Neural cell (in vitro differentiated cells): ENCODE data around the gene CCDC40. TPM values are rescaled to one million over a fixed set of nuclear protein-coding genes. Genes with fewer than 3 reads are reported as not detected.

Experiments used
- H2AFZ ChIP-seq: fragments of 200-600, 300-800 bp; sonication (generic), shearing (Covaris generic); 2 replicates; pipeline ENCODE4 v1.6.0; 2014; ENCODE audit warnings: low read depth, mild to moderate bottlenecking, antibody characterized with exemption, low read length, moderate library complexity
- H3F3A ChIP-seq: fragments of 200-600 bp; shearing (Covaris generic); 2 replicates; pipeline ENCODE4 v1.6.1; 2016; ENCODE audit warnings: mild to moderate bottlenecking, moderate library complexity, mixed read lengths, antibody characterized with exemption, low read length; ENCODE audit not compliant: insufficient read depth, poor library complexity, severe bottlenecking
- H3K27ac ChIP-seq: fragments of 200-600, 300-800 bp; sonication (generic), shearing (Covaris generic); 2 replicates; pipeline ENCODE4 v1.5.1; 2014; ENCODE audit warnings: mild to moderate bottlenecking, low read length, moderate library complexity
- H3K27me3 ChIP-seq: fragments of 300-800, 200-600 bp; sonication (generic), shearing (Covaris generic); 2 replicates; pipeline ENCODE4 v1.6.0; 2014; ENCODE audit warnings: mild to moderate bottlenecking, low read depth, low read length, moderate library complexity; ENCODE audit not compliant: insufficient read depth
- H3K36me3 ChIP-seq: fragments of 300-800, 200-600 bp; sonication (generic), shearing (Covaris generic); 2 replicates; pipeline ENCODE4 v1.5.1; 2014; ENCODE audit warnings: mild to moderate bottlenecking, antibody characterized with exemption, low read length, moderate library complexity; ENCODE audit not compliant: insufficient read depth
- H3K4me2 ChIP-seq: fragments of 300-800, 200-600 bp; sonication (generic), shearing (Covaris generic); 2 replicates; pipeline ENCODE4 v1.6.0; 2014; ENCODE audit warnings: mild to moderate bottlenecking, low read length
- H3K4me3 ChIP-seq: fragments of 300-800, 200-600 bp; sonication (generic), shearing (Covaris generic); 2 replicates; pipeline ENCODE4 v1.5.1; 2014; ENCODE audit warnings: mild to moderate bottlenecking, low read length, moderate library complexity
- H3K79me2 ChIP-seq: fragments of 200-600 bp; shearing (Covaris generic); replicated peaks from 2 replicates; pipeline ENCODE4 v1.6.0; 2014; ENCODE audit warnings: mild to moderate bottlenecking, low read length, moderate library complexity; ENCODE audit not compliant: insufficient read depth
- H3K9ac ChIP-seq: fragments of 300-800, 200-600 bp; sonication (generic), shearing (Covaris generic); 2 replicates; pipeline ENCODE4 v1.6.1; 2016; ENCODE audit warnings: mild to moderate bottlenecking, low read length, mixed read lengths
- H3K9me2 ChIP-seq: fragments of 200-600 bp; shearing (Covaris generic); 2 replicates; pipeline ENCODE4 v1.6.1; 2016; ENCODE audit warnings: mild to moderate bottlenecking, low read length, mixed read lengths; ENCODE audit not compliant: insufficient read depth
- H3K9me3 ChIP-seq: fragments of 200-600, 300-800 bp; sonication (generic), shearing (Covaris generic); 2 replicates; pipeline ENCODE4 v1.6.1; 2016; ENCODE audit warnings: mild to moderate bottlenecking, mixed run types, low read length, moderate library complexity, mixed read lengths
- H4K20me1 ChIP-seq: fragments of 200-600 bp; shearing (Covaris generic); 2 replicates; pipeline ENCODE4 v1.6.1; 2016; ENCODE audit warnings: mild to moderate bottlenecking, mixed run types; ENCODE audit not compliant: insufficient read depth
- CTCF ChIP-seq: fragments of 450-650 bp; IDR thresholded peaks from 2 replicates; pipeline ENCODE4 v1.5.1; 2014; ENCODE audit warnings: antibody characterized with exemption, mild to moderate bottlenecking, moderate library complexity; ENCODE audit not compliant: poor library complexity, severe bottlenecking
- EP300 ChIP-seq: fragments of 450-650 bp; conservative IDR thresholded peaks from 2 replicates; pipeline ENCODE4 v1.6.1; 2014; ENCODE audit warnings: antibody characterized with exemption, mild to moderate bottlenecking, moderate library complexity; ENCODE audit not compliant: poor library complexity, severe bottlenecking
- EZH2 ChIP-seq: fragments of 200-600, 300-800 bp; shearing (Covaris generic), sonication (generic); IDR thresholded peaks from 2 replicates; pipeline ENCODE4 v1.6.1; 2014; ENCODE audit warnings: antibody characterized with exemption, low read length, borderline replicate concordance, mild to moderate bottlenecking; ENCODE audit not compliant: insufficient read depth, poor library complexity, severe bottlenecking
- MXI1 ChIP-seq: fragments of 450-650 bp; conservative IDR thresholded peaks from 2 replicates; pipeline ENCODE4 v1.6.1; 2014; ENCODE audit warnings: antibody characterized with exemption, mild to moderate bottlenecking; ENCODE audit not compliant: poor library complexity, severe bottlenecking
- POLR2AphosphoS5 ChIP-seq: IDR thresholded peaks from 2 replicates; pipeline ENCODE4 v1.6.1; 2012
- RAD21 ChIP-seq: fragments of 450-650 bp; conservative IDR thresholded peaks from 2 replicates; pipeline ENCODE4 v1.6.1; 2014; ENCODE audit warnings: antibody characterized with exemption, mild to moderate bottlenecking, moderate library complexity
- REST ChIP-seq: IDR thresholded peaks from 2 replicates; pipeline ENCODE4 v1.6.1; 2012; ENCODE audit warnings: borderline replicate concordance
- SMC3 ChIP-seq: fragments of 450-650 bp; conservative IDR thresholded peaks from 2 replicates; pipeline ENCODE4 v1.6.1; 2014; ENCODE audit warnings: antibody characterized with exemption, mild to moderate bottlenecking, moderate library complexity; ENCODE audit not compliant: poor library complexity
- TAF1 ChIP-seq: IDR thresholded peaks from 2 replicates; pipeline ENCODE4 v1.6.1; 2012; ENCODE audit warnings: low read depth
- polyA plus RNA-seq: library from polyadenylated mRNA; depleted of rRNA; stranded (reverse); fragments of >200 nt; gene quantifications from 2 replicates; pipeline ENCODE4 v1.2.3, GENCODE V29; 2014

The CCDC40 gene
- polyA plus RNA-seq, 1 donor from 2014 or later: 5.5 TPM

- Histone ChIP-seq H3K9me3 (no peaks in the 10 kb centered on the region), H3K9ac (no peak overlapping the region), H3K27me3 (no peaks in the 10 kb centered on the region), H3K27ac (no peak overlapping the region), H4K20me1 (no peaks in the 10 kb centered on the region), H3K4me2 (no peak overlapping the region), H3K9me2 (no peaks in the 10 kb centered on the region), H3K4me3 (no peak overlapping the region), H3K36me3 (no peaks in the 10 kb centered on the region), H2AFZ (no peak overlapping the region), H3F3A (no peaks in the 10 kb centered on the region), H3K79me2 (no peaks in the 10 kb centered on the region)
- TF ChIP-seq EP300: no peak
- no peak for TF ChIP-seq RAD21
- no peak for TF ChIP-seq SMC3
- no peak for TF ChIP-seq TAF1
- no peak for TF ChIP-seq EZH2
- no peak for TF ChIP-seq CTCF
- no peak for TF ChIP-seq REST
- TF ChIP-seq POLR2AphosphoS5: no peak
These were observed 49.6 kb downstream of the CCDC40 start for GRCh38 chr17:80086081-80086480.

- no peak for TF ChIP-seq TAF1
- no peak for TF ChIP-seq CTCF
- no peak for TF ChIP-seq REST
- TF ChIP-seq MXI1: no peak
- TF ChIP-seq RAD21: no peak
- no peak for TF ChIP-seq POLR2AphosphoS5
- no peak for TF ChIP-seq EP300
- no peak for TF ChIP-seq SMC3
- no peak for TF ChIP-seq EZH2
- H3K27ac ChIP-seq: no peak overlapping the region
- no peaks in the 10 kb centered on the region for H3K27me3 ChIP-seq
- H4K20me1 ChIP-seq: no peaks in the 10 kb centered on the region
- no peak overlapping the region for H3K9ac ChIP-seq
- H3K79me2 ChIP-seq: no peaks in the 10 kb centered on the region
- H3F3A ChIP-seq: no peaks in the 10 kb centered on the region
- no peak overlapping the region for H3K4me3 ChIP-seq
- H2AFZ ChIP-seq: no peak overlapping the region
- H3K4me2 ChIP-seq: no peak overlapping the region
- no peaks in the 10 kb centered on the region for H3K9me2 ChIP-seq
- no peaks in the 10 kb centered on the region for H3K36me3 ChIP-seq
- H3K9me3 ChIP-seq: no peaks in the 10 kb centered on the region
These were observed 50.2 kb downstream of the CCDC40 start for GRCh38 chr17:80086616-80087015.
